Measurements from ENCODE around the gene FCSK.

Gene FCSK

DNA sequence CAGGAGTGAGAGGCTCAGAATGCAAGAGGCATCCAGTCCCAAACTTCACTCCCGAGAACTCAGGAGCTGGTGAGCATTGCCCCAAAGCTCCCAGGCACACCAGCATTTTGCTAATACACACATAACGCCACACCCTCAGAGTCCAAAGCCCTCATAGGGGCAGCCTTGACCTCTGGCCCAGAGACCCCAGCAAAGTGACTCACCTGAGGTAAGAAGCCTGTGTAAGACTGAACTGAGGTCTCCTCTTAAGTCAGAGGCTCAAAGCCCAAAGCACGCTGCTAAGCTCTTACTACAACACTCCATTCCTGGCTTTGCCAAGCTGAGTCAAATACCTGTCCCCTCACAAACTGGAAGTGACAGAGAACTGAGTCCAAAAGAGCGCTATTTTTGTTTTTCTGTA lies 31.9 kb upstream of the FCSK start:
- Mint-ChIP-seq H3K27ac (no peak overlapping the region), H3K9me3 (no peaks in the 10 kb centered on the region), H3K27me3 (no peaks in the 10 kb centered on the region), H3K4me1 (ENCODE audit: low read depth) (peaks cover 56% of the 10 kb centered on the region), H3K36me3 (ENCODE audit: low read depth) (peaks cover 5% of the 10 kb centered on the region), H3K4me3 (no peak overlapping the region)

DNA sequence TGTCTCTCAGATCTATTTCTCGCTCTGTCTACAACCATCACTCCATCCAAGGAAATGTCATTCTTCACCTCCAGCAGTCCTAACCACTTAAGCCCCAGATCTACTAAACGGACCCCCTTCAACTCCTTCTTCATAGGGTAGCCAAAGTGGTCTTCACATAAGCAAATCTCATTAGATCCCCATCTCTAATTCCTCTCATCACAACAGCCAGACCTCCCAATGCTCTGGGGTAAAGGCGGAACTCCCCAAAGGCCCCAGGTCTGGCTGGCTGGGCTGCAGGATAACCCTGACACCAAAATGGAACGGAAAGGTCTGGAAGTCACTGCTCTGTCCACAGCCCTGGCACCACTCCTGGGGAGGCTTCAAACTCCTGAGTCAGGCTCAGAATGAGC lies 26.6 kb upstream of the FCSK start:
- H3K27ac Mint-ChIP-seq, result peak overlapping the region; percentile 60
- H3K27me3 Mint-ChIP-seq, result no peaks in the 10 kb centered on the region
- H3K4me1 Mint-ChIP-seq (ENCODE audit: low read depth), result peaks cover 66% of the 10 kb centered on the region
- no peaks in the 10 kb centered on the region for H3K9me3 Mint-ChIP-seq
- peaks cover 8% of the 10 kb centered on the region for H3K36me3 Mint-ChIP-seq (ENCODE audit: low read depth)
- peak overlapping the region; percentile 73 for H3K4me3 Mint-ChIP-seq

DNA sequence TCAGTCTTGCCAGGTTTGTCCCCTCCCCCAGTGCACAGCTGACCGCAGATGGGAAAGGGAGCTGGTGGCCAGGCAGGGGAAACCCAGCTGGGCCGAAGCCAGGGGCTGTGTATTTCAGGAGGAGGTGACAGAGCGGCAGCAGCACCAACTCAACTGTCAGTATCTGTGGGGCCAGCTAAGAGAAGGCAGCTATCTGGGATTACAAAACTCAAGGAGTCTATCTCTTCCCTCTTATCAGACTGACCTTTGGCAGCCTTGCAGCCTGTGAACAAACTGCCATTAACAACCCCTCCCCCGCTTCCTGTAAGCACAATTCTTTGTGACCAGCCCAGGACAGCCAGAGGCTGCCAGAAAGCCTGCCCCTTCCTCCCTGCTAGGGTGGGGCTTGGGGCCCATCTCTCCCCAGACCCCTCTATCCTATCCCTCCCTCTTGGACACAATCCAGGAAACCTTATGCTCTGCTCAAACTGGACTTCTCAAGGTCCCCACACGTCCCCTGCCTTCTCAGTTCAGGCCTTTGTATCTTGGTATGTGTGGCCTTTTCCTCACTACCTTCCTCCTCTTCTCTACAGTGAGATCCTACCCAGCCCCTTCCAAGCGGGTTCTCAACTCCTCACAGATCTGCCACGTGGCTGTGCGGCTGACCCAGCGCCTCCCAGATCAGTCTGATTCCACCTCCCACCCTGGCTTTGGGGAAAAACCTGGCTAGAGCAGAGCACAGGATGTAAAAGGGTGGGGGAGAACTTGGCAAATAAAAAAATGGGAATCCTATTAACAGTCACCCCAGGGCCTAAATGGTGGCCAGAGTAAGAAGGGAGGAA lies 26.0 kb upstream of the FCSK start:
- peak overlapping the region; percentile 73 for H3K4me3 Mint-ChIP-seq
- no peaks in the 10 kb centered on the region for H3K27me3 Mint-ChIP-seq
- no peaks in the 10 kb centered on the region for H3K9me3 Mint-ChIP-seq
- H3K36me3 Mint-ChIP-seq (ENCODE audit: low read depth), result peaks cover 8% of the 10 kb centered on the region
- peaks cover 67% of the 10 kb centered on the region for H3K4me1 Mint-ChIP-seq (ENCODE audit: low read depth)
- H3K27ac Mint-ChIP-seq, result peak overlapping the region; percentile 60

DNA sequence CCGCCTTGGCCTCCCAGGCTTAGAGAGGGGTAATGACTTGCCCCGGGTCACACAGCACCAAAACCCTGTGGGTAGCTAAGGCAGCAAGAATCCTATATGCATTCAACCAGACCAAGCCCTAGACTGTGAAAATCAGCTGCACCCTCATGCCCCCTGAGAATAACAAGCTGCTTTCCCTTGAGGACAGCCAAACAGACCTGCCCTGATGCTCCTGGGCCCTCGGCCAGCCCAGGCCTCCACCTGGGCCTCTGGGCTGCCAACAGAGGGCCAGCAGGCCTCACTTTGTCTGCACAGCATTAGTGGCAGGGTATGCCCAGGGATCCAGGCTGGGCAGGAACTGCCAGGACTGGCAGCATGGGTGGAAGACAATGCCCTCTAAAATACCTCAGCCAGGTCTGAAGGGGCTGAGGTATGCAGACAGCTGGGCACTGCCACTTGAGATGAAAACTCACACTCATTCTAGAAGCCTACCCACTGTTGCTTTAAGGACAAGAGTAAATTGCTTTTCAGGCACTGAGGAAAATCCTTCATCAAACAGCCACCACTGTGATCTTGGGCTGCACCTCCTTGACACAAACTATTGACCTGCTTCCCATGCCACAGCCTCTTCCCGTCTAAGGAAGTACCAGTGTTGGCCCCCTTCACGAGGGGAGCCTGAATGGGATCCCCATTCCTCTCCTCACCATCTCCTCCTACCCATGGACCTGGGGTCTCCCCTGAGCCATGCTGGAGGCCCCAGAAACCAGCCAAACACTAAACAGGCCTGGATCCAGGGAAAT lies 24.3 kb upstream of the FCSK start:
- Mint-ChIP-seq H3K27me3 (no peaks in the 10 kb centered on the region), H3K27ac (peak overlapping the region; percentile 93), H3K9me3 (no peaks in the 10 kb centered on the region), H3K4me1 (ENCODE audit: low read depth) (peaks cover 81% of the 10 kb centered on the region), H3K4me3 (peak overlapping the region; percentile 63), H3K36me3 (ENCODE audit: low read depth) (peaks cover 12% of the 10 kb centered on the region)

DNA sequence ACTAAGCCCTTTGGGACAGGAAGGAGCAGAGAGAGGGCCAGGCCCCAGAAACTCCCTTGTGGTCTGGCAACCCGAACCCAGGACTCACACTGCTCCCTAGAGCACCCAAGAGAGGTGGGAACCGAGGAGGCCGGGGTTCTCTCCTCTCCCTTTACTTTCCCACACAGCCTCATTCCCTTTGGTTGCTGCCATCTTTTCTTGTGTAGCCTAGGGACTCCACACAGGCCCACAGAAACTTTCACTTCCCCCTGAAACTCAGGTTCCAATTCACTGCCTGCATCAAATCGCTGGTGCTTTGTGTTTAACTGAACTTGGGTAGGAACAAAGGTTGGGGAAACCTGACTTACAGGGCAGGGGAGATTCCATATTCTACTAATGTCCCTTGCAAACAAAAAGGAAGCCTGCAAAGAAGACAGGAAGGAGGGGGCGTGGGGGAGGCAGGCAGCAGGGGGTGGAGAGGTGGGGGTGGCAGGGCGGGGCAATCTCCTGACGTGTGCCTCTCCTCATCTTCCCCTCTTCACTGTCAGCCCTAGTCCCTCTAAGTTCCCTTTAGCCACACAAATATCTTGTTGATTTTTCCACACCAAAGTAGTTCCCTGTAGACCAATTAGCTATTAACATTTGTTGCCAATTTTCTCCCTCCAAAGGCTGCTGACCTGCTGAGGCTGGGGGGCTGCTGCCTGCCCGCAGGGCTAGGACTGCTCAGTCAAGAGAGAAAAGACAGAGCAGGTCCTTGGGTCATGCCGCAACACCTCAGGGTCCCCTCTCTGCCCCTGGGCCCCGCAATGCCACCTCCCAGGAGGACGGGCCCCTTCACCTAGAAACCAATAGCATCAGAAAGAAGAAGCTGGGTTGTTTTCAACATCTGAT lies 23.5 kb upstream of the FCSK start:
- Mint-ChIP-seq H3K4me1 (ENCODE audit: low read depth) (peaks cover 79% of the 10 kb centered on the region), H3K4me3 (peak overlapping the region; percentile 63)

DNA sequence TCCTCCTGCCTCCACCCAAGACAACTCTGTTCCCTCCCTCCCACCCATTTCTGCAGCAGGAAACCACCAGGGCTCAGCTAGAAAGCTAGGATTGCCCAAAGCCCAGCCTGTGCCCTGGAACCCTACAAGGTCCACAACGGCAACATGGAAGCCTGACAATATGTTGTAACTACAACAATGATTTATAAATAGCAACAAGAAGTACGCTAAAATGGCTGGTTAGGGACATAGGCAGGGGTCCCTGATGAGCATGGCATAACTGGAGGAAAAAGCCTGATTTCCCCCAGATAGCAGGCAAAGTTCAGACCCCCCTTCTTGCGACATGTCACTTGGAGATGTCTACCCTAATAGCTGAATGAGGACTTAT lies 22.1 kb upstream of the FCSK start:
- H3K27ac Mint-ChIP-seq, result peak overlapping the region; percentile 43
- no peak overlapping the region for H3K4me3 Mint-ChIP-seq
- peaks cover 8% of the 10 kb centered on the region for H3K36me3 Mint-ChIP-seq (ENCODE audit: low read depth)
- peaks cover 89% of the 10 kb centered on the region for H3K4me1 Mint-ChIP-seq (ENCODE audit: low read depth)
- no peaks in the 10 kb centered on the region for H3K27me3 Mint-ChIP-seq
- H3K9me3 Mint-ChIP-seq, result no peaks in the 10 kb centered on the region

More for the DNA sequence above, 23.5 kb upstream of the FCSK start:
- H3K27ac Mint-ChIP-seq, result peak overlapping the region; percentile 93
- H3K36me3 Mint-ChIP-seq (ENCODE audit: low read depth), result peaks cover 12% of the 10 kb centered on the region
- no peaks in the 10 kb centered on the region for H3K27me3 Mint-ChIP-seq
- H3K9me3 Mint-ChIP-seq, result no peaks in the 10 kb centered on the region

DNA sequence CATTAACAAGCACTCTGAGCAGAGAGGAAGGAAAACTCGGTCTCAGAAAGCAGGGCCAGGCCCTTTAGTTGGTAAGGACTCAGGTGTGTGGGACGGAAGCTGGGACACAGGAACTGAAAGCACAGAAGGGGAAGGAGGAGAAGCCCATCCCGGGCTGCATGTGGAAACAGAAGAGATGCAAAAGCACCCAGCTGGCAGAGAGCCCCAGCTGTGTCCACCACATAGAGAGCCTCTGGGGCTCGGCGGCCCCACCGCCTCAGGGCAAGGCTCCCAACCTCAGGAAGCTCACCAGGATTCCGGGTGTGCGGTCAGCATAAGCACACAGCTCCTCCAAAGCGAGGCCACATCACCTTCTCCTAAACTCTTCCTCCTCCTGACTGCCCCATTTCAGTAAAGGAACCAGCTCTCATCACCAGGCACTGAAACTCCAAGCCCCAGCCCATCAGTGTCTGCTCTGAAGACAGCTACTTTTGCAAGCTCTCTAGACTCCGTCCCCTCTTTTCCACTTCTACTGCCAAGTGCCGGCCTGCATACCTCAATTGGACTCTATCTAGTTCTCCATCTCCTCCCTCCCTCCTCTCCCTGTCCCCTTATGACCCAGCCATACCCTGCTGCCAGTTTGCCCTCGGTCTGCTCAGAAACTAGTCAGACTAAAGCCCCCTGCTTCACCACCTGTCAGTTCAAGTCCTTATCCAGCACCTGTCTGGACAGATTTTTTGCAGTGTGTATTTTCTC lies 21.5 kb upstream of the FCSK start:
- Mint-ChIP-seq H3K4me1 (ENCODE audit: low read depth) (peaks cover 89% of the 10 kb centered on the region), H3K36me3 (ENCODE audit: low read depth) (peaks cover 3% of the 10 kb centered on the region), H3K27me3 (no peaks in the 10 kb centered on the region), H3K4me3 (no peak overlapping the region), H3K27ac (peak overlapping the region; percentile 43), H3K9me3 (no peaks in the 10 kb centered on the region)

DNA sequence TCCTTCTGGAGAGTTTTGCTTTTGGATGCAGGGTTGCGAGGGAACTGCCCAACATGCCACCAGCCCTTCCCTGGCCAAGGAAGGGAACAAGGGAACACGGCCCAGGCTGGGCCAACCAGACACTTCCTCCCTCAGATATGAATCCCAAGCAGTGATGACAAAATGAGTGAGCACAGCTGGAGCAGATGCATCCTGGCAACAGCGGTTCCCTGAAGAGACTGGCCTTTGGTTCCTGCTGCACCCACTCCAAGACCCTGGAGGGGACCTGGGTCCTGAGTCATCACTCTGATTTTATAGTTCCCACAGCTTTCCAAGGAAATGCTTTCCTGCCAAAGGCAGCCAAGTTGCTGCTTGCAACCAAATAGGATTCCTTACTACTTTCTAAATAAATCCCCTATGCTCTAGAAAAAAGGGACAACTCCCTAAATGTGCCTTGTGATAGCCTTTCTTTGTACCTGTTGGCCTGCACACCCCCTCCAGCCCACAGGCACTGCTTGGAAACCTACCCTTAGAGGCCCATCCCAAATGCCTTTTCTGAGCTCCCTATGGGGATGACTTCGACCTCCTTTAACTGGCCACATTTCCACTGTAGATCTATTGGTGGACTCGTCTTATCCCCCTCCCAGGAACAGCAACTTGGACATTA lies 20.8 kb upstream of the FCSK start:
- H3K9me3 Mint-ChIP-seq, result no peaks in the 10 kb centered on the region
- H3K4me1 Mint-ChIP-seq (ENCODE audit: low read depth), result peaks cover 85% of the 10 kb centered on the region
- H3K4me3 Mint-ChIP-seq, result no peak overlapping the region
- H3K27ac Mint-ChIP-seq, result no peak overlapping the region
- H3K36me3 Mint-ChIP-seq (ENCODE audit: low read depth), result peaks cover 3% of the 10 kb centered on the region
- H3K27me3 Mint-ChIP-seq, result no peaks in the 10 kb centered on the region

DNA sequence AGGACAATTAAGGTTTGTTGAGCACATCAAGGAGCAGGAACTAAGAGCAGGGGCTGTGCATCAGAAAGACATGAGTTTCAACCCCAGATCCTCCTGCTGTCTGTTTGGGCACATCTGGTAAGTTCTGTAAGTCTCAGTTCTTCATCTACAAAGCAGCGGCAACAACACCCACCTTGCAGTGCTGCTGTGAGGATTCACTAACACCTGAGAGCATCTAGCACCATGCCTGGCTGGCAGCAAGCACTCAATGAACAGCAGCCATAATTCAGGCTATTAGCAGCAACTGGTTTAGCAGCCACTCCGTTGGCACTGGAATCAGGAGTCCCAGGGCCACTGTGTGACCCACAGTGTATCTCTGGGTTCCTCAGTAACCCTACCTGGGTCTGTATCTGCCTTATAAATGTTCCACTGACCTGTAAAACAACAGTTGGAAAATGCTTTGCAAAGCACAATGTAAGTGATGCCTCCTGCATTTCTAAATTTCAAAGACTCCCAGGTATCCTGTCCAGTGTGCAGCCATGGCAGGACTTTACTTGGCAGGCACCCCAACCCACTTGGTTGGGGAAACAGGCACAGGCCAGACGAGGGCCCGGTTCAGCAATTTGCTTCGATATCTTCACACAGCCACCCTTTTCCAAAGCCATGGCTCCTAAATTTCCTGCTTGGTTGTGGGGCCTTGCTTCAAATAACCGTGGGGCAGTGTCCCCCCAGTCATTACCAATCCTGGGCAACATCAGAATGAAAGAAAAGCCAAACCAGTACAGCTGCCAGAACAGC lies 19.7 kb upstream of the FCSK start:
- no peak overlapping the region for H3K4me3 Mint-ChIP-seq
- no peaks in the 10 kb centered on the region for H3K27me3 Mint-ChIP-seq
- H3K36me3 Mint-ChIP-seq (ENCODE audit: low read depth), result peaks cover 3% of the 10 kb centered on the region
- no peak overlapping the region for H3K27ac Mint-ChIP-seq
- no peaks in the 10 kb centered on the region for H3K9me3 Mint-ChIP-seq
- H3K4me1 Mint-ChIP-seq (ENCODE audit: low read depth), result peaks cover 77% of the 10 kb centered on the region

DNA sequence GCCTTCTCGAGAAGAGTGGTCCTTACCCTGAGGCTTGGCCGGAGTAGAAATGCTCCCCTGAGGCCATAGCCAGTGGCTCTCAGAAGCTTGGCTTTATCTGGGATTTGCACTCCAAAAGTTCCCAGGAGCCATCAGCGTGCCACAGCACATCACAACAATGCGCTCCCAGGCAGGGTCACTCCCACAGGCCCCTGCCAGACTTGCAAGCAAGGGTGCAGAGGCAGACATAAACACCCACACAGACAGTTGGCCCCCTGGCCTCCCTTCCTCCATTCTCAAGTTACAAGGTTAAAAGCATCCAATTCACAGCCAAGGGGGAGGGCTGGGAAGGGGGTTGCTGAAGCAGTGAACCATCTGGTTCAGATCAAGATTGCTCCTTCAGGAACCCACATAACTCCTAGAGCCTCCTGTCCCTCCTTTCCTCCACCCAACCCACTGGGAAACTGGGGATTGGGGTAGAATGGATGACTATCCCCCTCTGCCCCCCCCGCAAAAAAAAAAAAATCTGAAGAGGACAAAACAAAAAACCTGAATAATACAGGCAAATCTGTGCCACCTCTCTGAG lies 17.3 kb upstream of the FCSK start:
- H3K27me3 Mint-ChIP-seq, result no peaks in the 10 kb centered on the region
- H3K27ac Mint-ChIP-seq, result peak overlapping the region; percentile 59
- H3K4me1 Mint-ChIP-seq (ENCODE audit: low read depth), result peaks cover 53% of the 10 kb centered on the region
- peak overlapping the region; percentile 92 for H3K4me3 Mint-ChIP-seq
- H3K9me3 Mint-ChIP-seq, result no peaks in the 10 kb centered on the region
- H3K36me3 Mint-ChIP-seq (ENCODE audit: low read depth), result peaks cover 3% of the 10 kb centered on the region

DNA sequence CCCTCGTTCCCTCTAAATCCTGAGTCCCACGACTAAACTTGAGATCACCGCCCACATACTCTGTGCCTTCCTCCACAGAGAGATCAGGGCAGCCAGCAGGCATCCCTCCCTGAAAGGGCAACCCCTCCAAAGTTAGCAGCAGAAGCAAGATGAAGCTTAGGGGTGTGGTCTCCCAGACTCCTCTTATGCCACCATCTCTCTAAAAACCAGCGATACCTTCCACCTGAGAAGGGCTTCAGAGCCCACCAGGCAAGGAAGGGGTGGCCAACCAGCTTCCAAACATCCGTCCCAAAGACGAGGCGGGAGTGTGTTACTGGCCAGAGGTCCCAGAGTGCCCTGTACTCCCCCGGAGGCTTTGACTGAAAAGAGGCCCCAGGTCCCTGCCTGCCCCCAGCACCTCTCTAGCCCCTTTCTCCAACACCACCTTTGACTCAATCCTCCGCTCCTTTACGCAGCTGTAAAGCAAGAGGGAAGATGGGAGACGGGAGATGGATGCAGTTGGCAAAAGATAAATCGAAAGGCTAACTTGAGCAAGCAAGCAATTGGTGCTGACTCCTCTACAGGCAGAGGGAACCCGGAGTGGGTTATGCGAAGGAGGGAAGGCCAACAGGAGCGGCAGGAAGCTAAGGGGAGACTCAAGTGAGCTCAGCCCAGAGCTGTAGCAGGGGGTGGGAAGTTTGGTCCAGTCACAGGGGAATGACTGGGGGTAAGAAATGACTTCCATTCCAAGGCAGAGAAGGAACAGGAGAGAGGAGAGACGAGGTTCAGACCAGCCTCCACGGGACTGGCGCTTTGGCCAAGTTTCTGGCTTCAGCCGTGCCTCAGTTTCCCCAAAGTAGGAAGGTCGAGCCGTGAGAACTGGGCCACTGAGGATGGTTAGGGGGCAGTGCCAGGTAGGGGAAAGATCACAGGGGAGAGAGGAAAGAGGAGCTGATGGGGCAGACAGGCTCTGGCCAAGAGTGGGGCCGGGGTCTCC lies 16.5 kb upstream of the FCSK start:
- H3K4me1 Mint-ChIP-seq (ENCODE audit: low read depth), result peaks cover 45% of the 10 kb centered on the region
- H3K36me3 Mint-ChIP-seq (ENCODE audit: low read depth), result peaks cover 3% of the 10 kb centered on the region
- H3K9me3 Mint-ChIP-seq, result no peaks in the 10 kb centered on the region
- H3K27me3 Mint-ChIP-seq, result no peaks in the 10 kb centered on the region
- H3K4me3 Mint-ChIP-seq, result peak overlapping the region; percentile 92
- peak overlapping the region; percentile 88 for H3K27ac Mint-ChIP-seq

DNA sequence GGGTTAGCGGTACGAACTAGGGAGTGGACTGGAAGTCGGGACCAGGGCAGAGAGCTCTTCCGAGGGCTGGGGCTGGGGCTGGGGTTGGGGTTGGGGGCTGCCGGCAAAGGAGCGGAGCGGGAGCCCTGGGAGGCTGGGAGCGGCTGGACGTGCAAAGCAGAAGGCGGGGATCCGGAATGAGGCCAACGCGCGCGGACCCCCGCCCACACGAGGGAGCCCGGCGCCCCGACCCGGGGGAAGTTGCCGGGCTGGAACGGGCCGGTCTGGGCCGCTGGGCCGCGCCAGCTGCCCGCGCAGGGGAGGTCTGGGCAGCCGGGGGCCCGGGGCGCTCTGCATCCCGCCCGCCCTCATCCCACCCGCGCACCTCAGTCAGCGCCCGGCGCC lies 15.8 kb upstream of the FCSK start:
- H3K4me1 Mint-ChIP-seq (ENCODE audit: low read depth), result peaks cover 38% of the 10 kb centered on the region
- peak overlapping the region; percentile 92 for H3K4me3 Mint-ChIP-seq
- H3K27ac Mint-ChIP-seq, result peak overlapping the region; percentile 88
- no peaks in the 10 kb centered on the region for H3K9me3 Mint-ChIP-seq
- no peaks in the 10 kb centered on the region for H3K27me3 Mint-ChIP-seq
- peaks cover 3% of the 10 kb centered on the region for H3K36me3 Mint-ChIP-seq (ENCODE audit: low read depth)

All from stimulated activated naive CD8-positive, alpha-beta T cell treated with anti-CD3 and anti-CD28 coated beads, Interleukin-15, Interleukin-2, amounts not matched to agents 100 ng/mL and 50 ng/mL, for 24 hours (primary cell).